Activated B cell treated with CpG ODN at 0.5 μM for 24 hours (primary cell): Measurements from ENCODE around the gene SGCD. TPM values are rescaled to one million over a fixed set of nuclear protein-coding genes. Genes with fewer than 3 reads are reported as not detected.

Experiments used
- ATAC-seq: fragments of 200-7000 bp; cut with Tn5 transposase; one replicate; pipeline ENCODE4 v1.10.0; 2021; ENCODE audit warnings: low read depth, mild to moderate bottlenecking, moderate library complexity
- CTCF ChIA-PET: fragments of 350-600 bp; sonication (Branson Sonifier 250); formaldehyde crosslinking; loops from one replicate; lab custom pipeline; 2021; ENCODE audit warnings: antibody characterized with exemption; lab: Charles Lee
- POLR2A ChIA-PET: fragments of 350-600 bp; sonication (Branson Sonifier 250); formaldehyde crosslinking; loops from one replicate; lab custom pipeline; 2021; ENCODE audit warnings: antibody characterized with exemption; lab: Charles Lee
- DNase-seq: peaks from one replicate; pipeline ENCODE4 v3.0.0; 2022
- H3K27ac Mint-ChIP-seq: one replicate; pipeline ENCODE4 v1.8.0; 2020; ENCODE audit warnings: mixed read lengths
- H3K27me3 Mint-ChIP-seq: one replicate; pipeline ENCODE4 v1.8.0; 2021; ENCODE audit warnings: mixed read lengths
- H3K36me3 Mint-ChIP-seq: one replicate; pipeline ENCODE4 v1.8.0; 2021; ENCODE audit warnings: low read depth, mixed read lengths
- H3K4me1 Mint-ChIP-seq: one replicate; pipeline ENCODE4 v1.8.0; 2021; ENCODE audit warnings: mixed read lengths
- H3K4me3 Mint-ChIP-seq: one replicate; pipeline ENCODE4 v1.8.0; 2020; ENCODE audit warnings: mild to moderate bottlenecking, mixed read lengths
- H3K9me3 Mint-ChIP-seq: one replicate; pipeline ENCODE4 v1.8.0; 2020; ENCODE audit warnings: mixed read lengths
- CTCF ChIP-seq: fragments of 200-600 bp; IDR thresholded peaks from one replicate; pipeline ENCODE4 v1.8.0; 2022; ENCODE audit warnings: antibody characterized with exemption, mild to moderate bottlenecking
- intact Hi-C: fragments of 100-400 bp; cut with micrococcal nuclease; formaldehyde crosslinking; loops from one replicate; pipeline ENCODE4 v1.15.1; 2024
- total RNA-seq: library from RNA; stranded (reverse); gene quantifications from 2 replicates; pipeline ENCODE4 v1.2.3, GENCODE V29; 2022

SGCD gene
- total RNA-seq, 1 donor from 2014 or later = not detected

- Mint-ChIP-seq H3K9me3 (no peaks in the 10 kb centered on the region), H3K36me3 (no peaks in the 10 kb centered on the region), H3K4me1 (no peaks in the 10 kb centered on the region), H3K27ac (no peak overlapping the region), H3K27me3 (no peaks in the 10 kb centered on the region), H3K4me3 (no peak overlapping the region)
- ChIA-PET CTCF (no interaction called here), POLR2A (no interaction called here)
- DNase-seq (no peak), ATAC-seq (no peak)
- TF ChIP-seq CTCF = no peak
- intact Hi-C loops = no loop called here
Measured at GRCh38 chr5:156678484-156678883, 351.5 kb downstream of the SGCD start.

- Mint-ChIP-seq H3K9me3 (no peaks in the 10 kb centered on the region), H3K27ac (no peak overlapping the region), H3K36me3 (no peaks in the 10 kb centered on the region), H3K4me3 (no peak overlapping the region), H3K4me1 (no peaks in the 10 kb centered on the region), H3K27me3 (no peaks in the 10 kb centered on the region)
- CTCF ChIA-PET = no interaction called here
- POLR2A ChIA-PET = no interaction called here
- intact Hi-C loops = no loop called here
- ATAC-seq (no peak), DNase-seq (no peak)
- no peak for TF ChIP-seq CTCF
Measured at GRCh38 chr5:156680831-156681230, 353.9 kb downstream of the SGCD start.

GRCh38 chr5:156681265-156681664 lies 354.3 kb downstream of the SGCD start:
- Mint-ChIP-seq H3K9me3 (no peaks in the 10 kb centered on the region), H3K4me1 (no peaks in the 10 kb centered on the region), H3K36me3 (no peaks in the 10 kb centered on the region), H3K27ac (no peak overlapping the region), H3K27me3 (peaks cover under 1% of the 10 kb centered on the region), H3K4me3 (no peak overlapping the region)
- DNase-seq (no peak), ATAC-seq (no peak)
- TF ChIP-seq CTCF = no peak
- intact Hi-C loops = no loop called here
- POLR2A ChIA-PET = no interaction called here
- CTCF ChIA-PET = no interaction called here

- H3K9me3 Mint-ChIP-seq = no peaks in the 10 kb centered on the region
- ATAC-seq (no peak), DNase-seq (no peak)
- no peak overlapping the region for H3K4me3 Mint-ChIP-seq
- H3K27ac Mint-ChIP-seq = no peak overlapping the region
- CTCF ChIA-PET = no interaction called here
- H3K27me3 Mint-ChIP-seq = peaks cover 12% of the 10 kb centered on the region
- POLR2A ChIA-PET = no interaction called here
- intact Hi-C loops = no loop called here
- H3K4me1 Mint-ChIP-seq = no peaks in the 10 kb centered on the region
- TF ChIP-seq CTCF = no peak
- H3K36me3 Mint-ChIP-seq = no peaks in the 10 kb centered on the region
Measured at GRCh38 chr5:156682971-156683370, 356.0 kb downstream of the SGCD start.

- no peaks in the 10 kb centered on the region for H3K36me3 Mint-ChIP-seq
- intact Hi-C loops = no loop called here
- H3K9me3 Mint-ChIP-seq = no peaks in the 10 kb centered on the region
- POLR2A ChIA-PET = no interaction called here
- CTCF ChIA-PET = no interaction called here
- no peak overlapping the region for H3K4me3 Mint-ChIP-seq
- ATAC-seq (no peak), DNase-seq (no peak)
- peaks cover 12% of the 10 kb centered on the region for H3K27me3 Mint-ChIP-seq
- H3K4me1 Mint-ChIP-seq = no peaks in the 10 kb centered on the region
- no peak for TF ChIP-seq CTCF
- H3K27ac Mint-ChIP-seq = no peak overlapping the region
Measured at GRCh38 chr5:156683509-156683908, 356.5 kb downstream of the SGCD start.
